ENCODE results near the gene TBC1D22A. TPM values are rescaled to one million over a fixed set of nuclear protein-coding genes. Genes with fewer than 3 reads are reported as not detected.

TBC1D22A gene
- total RNA-seq, 2 donors from 2014 or later, result 31.9 to 43.4 TPM

- Mint-ChIP-seq H3K36me3 (peaks cover 12% of the 10 kb centered on the region), H3K4me3 (no peak overlapping the region), H3K27me3 (no peaks in the 10 kb centered on the region), H3K9me3 (no peaks in the 10 kb centered on the region), H3K4me1 (ENCODE audit: low read depth in 2 of 2) (peaks cover 29 to 41% of the 10 kb centered on the region in 2 donors), H3K27ac (peak overlapping the region in 1 of 2 donors; percentile 19)
- no peak for DNase-seq (ENCODE audit: low spot score)
- no peak for ATAC-seq
Measured at GRCh38 chr22:46801826-46802607, 39.6 kb downstream of the TBC1D22A start.

- no peak for DNase-seq (ENCODE audit: low spot score)
- H3K4me3 Mint-ChIP-seq, result no peak overlapping the region
- H3K4me1 Mint-ChIP-seq (ENCODE audit: low read depth in 2 of 2), result peaks cover 33 to 44% of the 10 kb centered on the region in 2 donors
- H3K27me3 Mint-ChIP-seq, result no peaks in the 10 kb centered on the region
- no peak for ATAC-seq
- H3K27ac Mint-ChIP-seq, result peak overlapping the region in 1 of 2 donors; percentile 19
- no peaks in the 10 kb centered on the region for H3K9me3 Mint-ChIP-seq
- H3K36me3 Mint-ChIP-seq, result peaks cover 14% of the 10 kb centered on the region
Measured at GRCh38 chr22:46802608-46803027, 40.2 kb downstream of the TBC1D22A start.

- H3K27me3 Mint-ChIP-seq, result no peaks in the 10 kb centered on the region
- no peak overlapping the region for H3K4me3 Mint-ChIP-seq
- H3K27ac Mint-ChIP-seq, result no peak overlapping the region
- peak; percentile 67 to 80 for ATAC-seq
- H3K9me3 Mint-ChIP-seq, result no peaks in the 10 kb centered on the region
- DNase-seq (ENCODE audit: low spot score), result no peak
- H3K36me3 Mint-ChIP-seq, result peaks cover 14% of the 10 kb centered on the region
- peaks cover 32 to 44% of the 10 kb centered on the region in 2 donors for H3K4me1 Mint-ChIP-seq (ENCODE audit: low read depth in 2 of 2)
Measured at GRCh38 chr22:46803031-46803880, 40.8 kb downstream of the TBC1D22A start.

- peak overlapping the region in 1 of 2 donors; percentile 5 for H3K27ac Mint-ChIP-seq
- ATAC-seq (no peak), DNase-seq (ENCODE audit: low spot score) (no peak)
- H3K9me3 Mint-ChIP-seq, result no peaks in the 10 kb centered on the region
- peaks cover 14% of the 10 kb centered on the region for H3K36me3 Mint-ChIP-seq
- H3K4me1 Mint-ChIP-seq (ENCODE audit: low read depth in 2 of 2), result peaks cover 26 to 39% of the 10 kb centered on the region in 2 donors
- H3K27me3 Mint-ChIP-seq, result no peaks in the 10 kb centered on the region
- no peak overlapping the region for H3K4me3 Mint-ChIP-seq
Measured at GRCh38 chr22:46803936-46804335, 41.5 kb downstream of the TBC1D22A start.

- H3K27me3 Mint-ChIP-seq, result no peaks in the 10 kb centered on the region
- peaks cover 6% of the 10 kb centered on the region for H3K36me3 Mint-ChIP-seq
- H3K9me3 Mint-ChIP-seq, result no peaks in the 10 kb centered on the region
- ATAC-seq, result no peak
- DNase-seq (ENCODE audit: low spot score), result no peak
- H3K4me1 Mint-ChIP-seq (ENCODE audit: low read depth in 2 of 2), result peaks cover 26 to 37% of the 10 kb centered on the region in 2 donors
- H3K27ac Mint-ChIP-seq, result no peak overlapping the region
- no peak overlapping the region for H3K4me3 Mint-ChIP-seq
Measured at GRCh38 chr22:46806794-46807193, 44.3 kb downstream of the TBC1D22A start.

- H3K4me1 Mint-ChIP-seq (ENCODE audit: low read depth in 2 of 2), result peaks cover 19 to 34% of the 10 kb centered on the region in 2 donors
Measured at GRCh38 chr22:46807458-46807857, 45.0 kb downstream of the TBC1D22A start.

GRCh38 chr22:46809153-46809885 lies 46.9 kb downstream of the TBC1D22A start:
- ATAC-seq, result no peak
- no peak overlapping the region for H3K27ac Mint-ChIP-seq
- no peak for DNase-seq (ENCODE audit: low spot score)
- H3K36me3 Mint-ChIP-seq, result peaks cover 6% of the 10 kb centered on the region
- no peaks in the 10 kb centered on the region for H3K9me3 Mint-ChIP-seq
- H3K27me3 Mint-ChIP-seq, result no peaks in the 10 kb centered on the region
- peaks cover 15 to 35% of the 10 kb centered on the region in 2 donors for H3K4me1 Mint-ChIP-seq (ENCODE audit: low read depth in 2 of 2)
- H3K4me3 Mint-ChIP-seq, result no peak overlapping the region

More at GRCh38 chr22:46807458-46807857, 45.0 kb downstream of the TBC1D22A start:
- DNase-seq (ENCODE audit: low spot score) (no peak), ATAC-seq (no peak)
- Mint-ChIP-seq H3K9me3 (no peaks in the 10 kb centered on the region), H3K36me3 (peaks cover 6% of the 10 kb centered on the region), H3K27ac (no peak overlapping the region), H3K27me3 (no peaks in the 10 kb centered on the region), H3K4me3 (no peak overlapping the region)

- H3K27ac Mint-ChIP-seq, result peak overlapping the region in 1 of 2 donors; percentile 24
- H3K27me3 Mint-ChIP-seq, result no peaks in the 10 kb centered on the region
- H3K36me3 Mint-ChIP-seq, result peaks cover 11% of the 10 kb centered on the region
- H3K4me3 Mint-ChIP-seq, result no peak overlapping the region
- no peaks in the 10 kb centered on the region for H3K9me3 Mint-ChIP-seq
- ATAC-seq (no peak), DNase-seq (ENCODE audit: low spot score) (no peak)
- peaks cover 25 to 44% of the 10 kb centered on the region in 2 donors for H3K4me1 Mint-ChIP-seq (ENCODE audit: low read depth in 2 of 2)
Measured at GRCh38 chr22:46810856-46811786, 48.7 kb downstream of the TBC1D22A start.

GRCh38 chr22:46812034-46812605 lies 49.7 kb downstream of the TBC1D22A start:
- H3K27ac Mint-ChIP-seq, result no peak overlapping the region

GRCh38 chr22:46812788-46813187 lies 50.3 kb downstream of the TBC1D22A start:
- DNase-seq (ENCODE audit: low spot score), result no peak
- Mint-ChIP-seq H3K4me1 (ENCODE audit: low read depth in 2 of 2) (peaks cover 22 to 44% of the 10 kb centered on the region in 2 donors), H3K9me3 (no peaks in the 10 kb centered on the region), H3K36me3 (peaks cover 9% of the 10 kb centered on the region), H3K27me3 (no peaks in the 10 kb centered on the region), H3K27ac (peak overlapping the region in 1 of 2 donors; percentile 3), H3K4me3 (no peak overlapping the region)
- ATAC-seq, result no peak

More at GRCh38 chr22:46812034-46812605, 49.7 kb downstream of the TBC1D22A start:
- peaks cover 24 to 41% of the 10 kb centered on the region in 2 donors for H3K4me1 Mint-ChIP-seq (ENCODE audit: low read depth in 2 of 2)
- no peaks in the 10 kb centered on the region for H3K27me3 Mint-ChIP-seq
- no peak for DNase-seq (ENCODE audit: low spot score)
- ATAC-seq, result no peak
- no peaks in the 10 kb centered on the region for H3K9me3 Mint-ChIP-seq
- no peak overlapping the region for H3K4me3 Mint-ChIP-seq
- peaks cover 5% of the 10 kb centered on the region for H3K36me3 Mint-ChIP-seq

GRCh38 chr22:46813816-46814597 lies 51.6 kb downstream of the TBC1D22A start:
- H3K36me3 Mint-ChIP-seq, result peaks cover 9% of the 10 kb centered on the region

GRCh38 chr22:46815132-46815531 lies 52.7 kb downstream of the TBC1D22A start:
- H3K27ac Mint-ChIP-seq, result peak overlapping the region; percentile 15 to 62

More at GRCh38 chr22:46813816-46814597, 51.6 kb downstream of the TBC1D22A start:
- H3K4me1 Mint-ChIP-seq (ENCODE audit: low read depth in 2 of 2), result peaks cover 34 to 55% of the 10 kb centered on the region in 2 donors
- H3K9me3 Mint-ChIP-seq, result no peaks in the 10 kb centered on the region
- DNase-seq (ENCODE audit: low spot score), result no peak
- H3K27ac Mint-ChIP-seq, result peak overlapping the region in 1 of 2 donors; percentile 3
- H3K4me3 Mint-ChIP-seq, result no peak overlapping the region
- no peaks in the 10 kb centered on the region for H3K27me3 Mint-ChIP-seq
- ATAC-seq, result no peak

More at GRCh38 chr22:46815132-46815531, 52.7 kb downstream of the TBC1D22A start:
- Mint-ChIP-seq H3K4me3 (no peak overlapping the region), H3K9me3 (no peaks in the 10 kb centered on the region), H3K4me1 (ENCODE audit: low read depth in 2 of 2) (peaks cover 43 to 62% of the 10 kb centered on the region in 2 donors), H3K27me3 (no peaks in the 10 kb centered on the region), H3K36me3 (peaks cover 13% of the 10 kb centered on the region)
- ATAC-seq (no peak), DNase-seq (ENCODE audit: low spot score) (no peak)
